GM19463 (cell line): ENCODE data around the gene ADCY3.

Source experiments
- ATAC-seq: cut with Tn5 transposase; IDR thresholded peaks from one replicate; pipeline ENCODE4 v1.9.1; 2021; ENCODE audit warnings: mild to moderate bottlenecking, moderate library complexity; ENCODE audit not compliant: unreplicated experiment

The ADCY3 gene

GRCh38 chr2:24832931-24833701, 86.9 kb downstream of the ADCY3 start:
- ATAC-seq, result no peak

- no peak for ATAC-seq
Observed at GRCh38 chr2:24832521-24832920, 87.5 kb downstream of the ADCY3 start.

DNA sequence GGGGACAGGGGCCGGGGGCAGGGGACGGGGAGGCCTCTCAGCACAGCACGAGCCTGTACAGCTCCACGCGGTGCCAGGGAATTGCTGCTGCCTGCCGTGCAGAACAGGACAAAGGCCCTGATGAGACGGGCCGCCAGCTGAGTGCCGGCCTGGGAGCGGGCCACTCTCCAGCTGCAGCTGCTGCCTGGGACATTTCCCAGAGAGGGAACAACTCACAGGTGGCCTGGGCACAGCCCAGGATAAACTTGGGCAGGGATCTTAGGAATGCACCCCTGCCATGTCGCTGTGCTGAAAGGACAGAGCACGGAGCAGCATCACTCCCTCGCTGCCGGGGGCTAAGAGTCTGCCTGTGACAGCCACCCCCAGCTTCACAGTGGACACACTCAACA, 88.0 kb downstream of the ADCY3 start:
- no peak for ATAC-seq

DNA sequence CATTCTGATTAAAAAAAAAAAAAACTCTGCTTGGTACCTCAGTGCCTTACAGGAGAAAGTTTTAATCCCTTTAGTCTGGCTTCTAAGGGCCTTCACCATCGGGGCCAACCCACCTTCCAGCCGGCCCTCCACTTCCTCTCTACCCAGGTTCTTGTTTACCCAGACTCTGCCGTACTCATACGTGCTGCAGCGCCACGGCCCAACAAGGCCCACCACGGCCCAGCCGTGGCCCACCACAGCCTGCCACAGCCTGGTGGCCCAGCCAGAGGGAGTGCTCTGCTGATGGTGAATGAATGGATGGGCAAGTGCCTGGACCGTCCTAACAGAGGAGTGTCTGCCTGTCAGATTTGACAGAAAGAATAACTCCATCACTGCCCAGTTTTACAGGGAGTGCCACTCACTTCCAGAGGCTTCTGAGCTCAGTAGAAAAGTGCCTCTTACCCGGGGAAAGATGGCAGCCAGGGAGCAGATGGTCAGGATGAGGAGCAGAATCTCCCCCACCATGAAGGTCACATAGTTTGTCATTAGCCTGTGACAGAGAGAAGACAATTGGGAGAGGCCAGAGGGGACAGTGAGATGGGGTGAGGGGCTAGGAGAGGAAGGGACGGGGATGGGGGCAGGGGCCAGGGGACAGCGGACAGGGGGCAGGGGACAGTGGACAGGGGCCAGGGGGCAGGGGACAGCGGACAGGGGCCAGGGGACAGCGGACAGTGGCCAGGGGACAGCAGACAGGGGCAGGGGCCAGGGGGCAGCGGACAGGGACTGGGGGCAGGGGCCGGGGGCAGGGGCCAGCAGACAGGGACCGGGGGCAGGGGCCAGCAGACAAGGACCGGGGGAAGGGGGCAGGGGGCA, 88.6 kb downstream of the ADCY3 start:
- no peak for ATAC-seq

GRCh38 chr2:24830786-24831185, 89.3 kb downstream of the ADCY3 start:
- no peak for ATAC-seq

- no peak for ATAC-seq
Observed at GRCh38 chr2:24830351-24830750, 89.7 kb downstream of the ADCY3 start.

DNA sequence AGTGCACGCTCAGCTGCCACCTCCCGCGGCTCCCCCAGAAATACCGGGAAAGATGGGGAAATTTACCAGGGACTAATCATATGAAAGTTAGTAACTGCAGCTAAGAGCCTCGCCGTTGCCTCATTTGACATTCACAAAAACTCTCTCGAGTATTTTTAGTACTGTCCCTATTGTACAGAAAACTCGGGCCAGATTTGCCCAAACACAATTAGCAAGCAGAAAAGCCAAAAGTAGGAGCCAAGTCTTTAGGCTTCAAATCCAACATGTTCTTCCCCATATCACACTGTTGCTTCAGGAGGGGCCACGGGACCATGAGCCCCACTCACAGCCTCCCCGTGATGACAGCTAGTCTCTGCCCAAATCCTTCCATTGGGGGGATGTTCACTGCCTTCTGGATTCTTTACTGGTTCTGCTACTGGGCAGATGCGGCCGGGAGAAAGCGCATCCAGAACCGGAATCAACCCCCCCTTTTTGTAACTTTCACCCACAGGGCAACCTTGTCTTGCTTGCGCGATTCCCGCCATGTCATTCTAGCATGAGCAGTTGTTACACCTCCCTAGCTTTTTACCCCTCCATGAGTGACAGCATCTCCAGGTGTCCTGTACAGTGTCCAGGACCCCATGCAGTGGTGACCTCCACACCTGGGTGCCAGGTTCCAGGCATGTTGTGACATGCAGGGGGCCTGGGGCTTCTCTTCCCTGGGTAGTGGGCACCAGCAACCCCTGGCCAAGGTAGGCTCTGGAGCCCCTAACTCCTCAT, 91.6 kb downstream of the ADCY3 start:
- ATAC-seq, result no peak

- ATAC-seq, result peak; percentile 77
Observed at GRCh38 chr2:24827321-24828237, 92.5 kb downstream of the ADCY3 start.

- no peak for ATAC-seq
Observed at GRCh38 chr2:24826773-24827145, 93.3 kb downstream of the ADCY3 start.

DNA sequence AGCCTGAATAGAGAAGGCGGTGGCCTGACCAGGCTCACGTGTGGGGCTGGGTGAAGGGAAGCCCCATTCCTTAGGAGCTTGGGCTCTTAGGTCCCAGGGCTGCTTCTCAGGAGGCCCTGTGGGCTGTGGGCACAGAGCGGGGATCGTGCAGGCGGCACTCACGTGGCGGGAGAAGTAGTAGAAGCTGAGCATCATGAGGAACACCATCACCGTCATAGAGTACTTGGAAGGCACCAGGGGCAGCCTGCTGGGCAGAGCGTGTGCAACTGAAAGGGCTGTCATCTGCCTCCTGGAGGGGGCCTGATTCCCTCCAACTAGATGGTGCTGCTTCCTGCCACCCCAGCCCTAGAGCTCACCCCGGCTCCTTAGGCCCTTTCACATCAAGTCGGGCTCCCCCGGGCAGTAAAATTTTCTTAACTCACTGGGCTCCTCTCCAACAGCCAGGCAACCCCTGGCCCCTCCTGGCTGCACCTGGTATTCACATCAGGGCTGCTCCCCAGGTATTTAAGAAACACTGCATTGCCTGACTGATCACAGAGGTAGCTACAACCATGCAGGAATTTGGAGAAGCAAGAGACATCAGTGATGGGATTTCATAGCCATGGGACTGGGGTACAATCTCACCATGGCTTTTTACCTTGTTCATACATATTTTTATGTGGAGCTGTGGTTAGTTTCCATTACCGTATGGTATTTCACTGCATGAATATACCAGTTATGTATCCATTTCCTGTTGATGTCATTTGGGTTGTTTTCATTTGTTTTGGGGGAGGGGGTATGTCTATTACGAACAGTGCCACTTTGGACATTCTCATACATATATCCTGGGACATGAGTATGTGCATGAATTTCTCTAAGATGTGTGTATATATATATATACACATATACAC, 93.9 kb downstream of the ADCY3 start:
- ATAC-seq, result no peak

GRCh38 chr2:24824966-24825882, 94.8 kb downstream of the ADCY3 start:
- ATAC-seq, result no peak

GRCh38 chr2:24824071-24824588, 95.9 kb downstream of the ADCY3 start:
- no peak for ATAC-seq

DNA sequence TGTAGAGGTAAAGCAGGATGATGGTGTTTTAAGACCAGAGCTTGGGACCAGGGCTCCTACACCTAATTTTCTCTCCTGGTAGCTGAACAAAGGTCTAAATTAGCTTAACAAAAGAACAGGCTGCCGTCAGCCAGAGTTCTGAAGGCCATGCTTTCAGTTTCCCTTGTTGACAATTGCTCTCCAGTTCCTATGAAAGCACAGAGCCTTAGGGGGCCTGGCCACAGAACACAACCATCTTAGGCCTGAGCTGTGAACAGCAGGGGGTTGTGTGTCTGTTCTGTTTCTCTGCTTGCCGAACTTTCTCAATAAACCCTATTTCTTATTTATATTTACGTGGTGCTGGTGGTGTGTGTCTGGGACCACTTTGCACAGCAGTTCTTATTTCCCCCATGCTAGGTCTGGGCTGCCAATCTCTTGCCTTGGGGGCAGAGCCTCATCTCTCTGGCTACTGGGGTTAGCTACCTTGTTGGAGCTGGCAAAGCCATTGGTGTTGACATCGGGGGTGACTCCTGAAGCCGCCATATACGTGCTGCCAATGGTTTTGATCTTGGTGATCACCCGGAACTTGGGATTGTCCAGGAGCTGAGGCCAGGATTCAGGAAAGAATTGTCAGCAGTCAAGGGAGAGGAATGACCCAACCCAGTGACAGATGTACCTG, 97.9 kb downstream of the ADCY3 start:
- ATAC-seq, result no peak

- ATAC-seq, result no peak
Observed at GRCh38 chr2:24821433-24821891, 98.6 kb downstream of the ADCY3 start.

DNA sequence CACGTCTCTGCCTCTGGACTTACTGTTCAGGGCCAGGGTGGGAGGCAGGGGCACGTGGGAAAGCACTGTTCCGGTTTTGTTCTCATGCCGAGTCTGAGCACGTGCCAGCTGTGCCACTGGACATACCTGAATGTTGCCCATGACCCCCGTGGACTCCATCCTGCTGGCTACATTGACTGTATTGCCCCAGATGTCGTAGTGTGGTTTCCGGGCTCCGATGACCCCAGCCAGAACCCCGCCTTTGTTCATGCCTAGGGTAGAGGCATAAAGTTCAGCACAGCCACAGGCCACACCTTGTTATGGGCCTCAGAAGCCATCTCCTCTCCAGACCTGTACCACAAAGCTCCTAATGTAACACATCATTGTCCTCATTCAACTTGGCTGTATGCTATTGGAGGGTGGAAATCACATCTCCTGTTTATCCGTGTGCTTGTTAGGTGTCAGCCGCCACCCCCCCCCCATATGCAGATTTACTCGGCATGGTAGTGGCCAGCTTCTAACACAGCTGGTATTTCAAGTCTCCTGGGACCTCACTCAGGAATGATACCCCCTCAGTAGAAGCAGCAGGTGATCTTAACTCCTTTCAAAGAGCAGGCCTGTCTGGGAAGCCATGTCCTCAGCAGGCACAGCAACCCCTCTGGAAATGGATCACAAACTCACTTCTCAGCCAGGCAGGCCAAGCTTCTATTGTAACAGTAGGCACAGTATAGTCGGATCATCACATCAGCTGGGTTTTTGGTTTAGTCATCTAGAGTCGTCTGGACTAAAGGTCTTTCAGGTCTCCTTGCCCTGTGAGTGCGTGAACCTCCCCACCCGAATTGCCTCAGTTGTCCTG, 99.2 kb downstream of the ADCY3 start:
- no peak for ATAC-seq

DNA sequence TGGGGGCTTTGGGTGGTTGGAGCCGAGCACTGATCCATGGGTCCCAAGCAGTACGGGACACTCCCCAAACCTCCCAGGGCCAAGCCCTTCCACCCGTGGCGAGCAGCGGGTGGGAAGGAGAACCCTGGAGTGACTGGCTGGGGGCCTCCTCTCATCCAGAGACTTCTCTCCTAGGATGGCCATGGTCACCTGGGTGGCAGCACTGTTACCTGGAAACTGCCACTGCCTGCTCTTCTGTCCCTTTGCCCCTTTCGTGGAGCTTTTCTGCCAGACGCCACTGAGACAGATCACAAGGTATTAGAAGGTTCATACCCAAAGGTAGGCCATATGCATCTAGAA, 99.9 kb downstream of the ADCY3 start:
- ATAC-seq, result no peak
